Body of pancreas (tissue), 4 donors: ENCODE data around the gene MSI2.

Source experiments
- CTCF ChIP-seq, 7 experiments: fragments of 450-650 bp in 4 of 7; fragments of 200-600 bp in 3 of 7; sonication (generic) in 3 of 7; IDR thresholded peaks; one replicate each; pipeline ENCODE4 v1.5.1; 2016 to 2019; ENCODE audit warnings: antibody characterized with exemption in 7 of 7
- POLR2A ChIP-seq, 3 donors: fragments of 450-650 bp; IDR thresholded peaks; one replicate each; pipeline ENCODE4 v1.6.1; 2016; ENCODE audit warnings: antibody characterized with exemption in 3 of 3, mild to moderate bottlenecking in 2 of 3

GRCh38 chr17:57617218-57617617 lies 360.9 kb downstream of the MSI2 start:
- TF ChIP-seq CTCF (IDR thresholded peaks at IDR 0.05) (no peak), POLR2A (IDR thresholded peaks at IDR 0.05) (no peak)
